22Rv1 (cell line): ENCODE measurements around the gene SMIM14.

Experiments
- CTCF ChIP-seq: fragments of 450-650 bp; IDR thresholded peaks from 2 replicates; pipeline ENCODE4 v1.5.1; 2017; ENCODE audit warnings: mild to moderate bottlenecking
- ZFX ChIP-seq: fragments of 450-650 bp; IDR thresholded peaks from 2 replicates; pipeline ENCODE4 v1.6.1; 2017; ENCODE audit warnings: antibody characterized with exemption, borderline replicate concordance

GRCh38 chr4:39498727-39499020 is 140.0 kb downstream of the SMIM14 start:
- no peak for TF ChIP-seq CTCF
- TF ChIP-seq ZFX = no peak
